ENCODE data around the gene NEO1.

Gene NEO1

DNA sequence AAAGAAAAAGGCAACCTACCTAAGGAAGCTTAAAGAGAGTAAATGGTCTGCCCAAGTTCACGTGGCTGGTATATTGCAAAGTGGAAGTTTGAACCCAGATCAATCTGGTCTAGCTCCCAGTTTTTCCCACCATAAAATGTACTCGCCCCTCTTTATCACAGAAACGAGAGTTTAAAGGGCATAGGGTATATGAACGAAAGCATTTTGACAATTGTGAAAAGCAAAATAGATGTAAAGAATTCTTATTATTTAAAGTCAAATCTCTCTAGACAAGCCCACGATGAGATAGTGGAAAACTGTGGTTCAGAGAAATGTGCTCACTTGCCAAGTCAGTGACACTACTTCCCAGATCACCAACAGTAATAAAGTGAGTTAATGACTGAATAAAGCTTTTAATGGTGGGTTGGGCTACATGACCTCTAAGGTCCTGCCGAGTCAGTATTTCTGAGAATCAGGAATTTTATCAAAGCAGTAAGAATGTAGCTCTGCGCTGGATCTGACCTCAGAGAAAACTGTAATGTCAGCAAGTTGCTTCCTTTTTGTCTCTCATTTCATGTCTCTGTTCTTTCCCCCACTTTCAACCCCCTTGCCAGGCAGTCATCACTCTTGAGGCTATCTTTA, 23.3 kb upstream of the NEO1 start:
- no peak for DNase-seq

GRCh38 chr15:73030122-73030679, 22.1 kb upstream of the NEO1 start:
- DNase-seq, result no peak

DNA sequence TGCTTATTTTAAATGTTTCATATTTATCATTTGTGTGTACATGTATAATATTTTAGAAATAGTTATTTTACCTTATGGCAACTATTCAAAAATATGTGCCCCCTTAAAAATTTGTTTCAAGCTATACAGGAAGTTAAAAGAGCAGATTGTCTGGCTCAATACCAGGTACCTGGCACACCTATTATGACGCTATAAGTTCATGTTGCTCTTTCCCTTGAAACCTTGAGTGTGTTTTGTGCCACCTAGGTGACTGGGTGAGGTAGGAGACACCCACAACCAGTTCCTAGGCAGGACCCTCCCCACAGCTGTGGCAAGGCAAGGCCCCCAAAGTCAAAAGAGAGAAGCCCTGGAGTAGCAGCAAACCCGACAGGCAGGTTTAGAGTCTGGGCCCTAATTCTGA, 20.6 kb upstream of the NEO1 start:
- no peak for DNase-seq

GRCh38 chr15:73033611-73034010, 18.7 kb upstream of the NEO1 start:
- no peak for DNase-seq

DNA sequence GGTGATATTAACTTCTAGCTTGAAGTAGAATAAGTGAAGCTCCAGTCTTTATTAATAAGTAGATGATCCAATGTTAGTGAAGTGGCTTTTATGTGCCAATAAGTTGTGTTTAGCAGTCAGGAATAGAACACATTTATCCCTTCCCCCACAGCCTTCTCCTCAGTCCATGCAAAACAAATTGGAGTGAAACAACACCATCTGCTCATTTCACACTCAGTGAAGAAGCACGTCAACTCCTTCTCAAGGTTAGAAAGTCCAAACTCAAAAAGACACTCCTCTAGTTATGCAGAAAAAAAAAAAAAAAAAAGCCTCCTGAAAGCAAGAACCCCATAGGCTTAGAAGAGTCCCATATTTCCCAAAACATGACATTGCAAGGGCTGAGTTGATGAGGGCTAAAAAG, 18.0 kb upstream of the NEO1 start:
- DNase-seq, result no peak

DNA sequence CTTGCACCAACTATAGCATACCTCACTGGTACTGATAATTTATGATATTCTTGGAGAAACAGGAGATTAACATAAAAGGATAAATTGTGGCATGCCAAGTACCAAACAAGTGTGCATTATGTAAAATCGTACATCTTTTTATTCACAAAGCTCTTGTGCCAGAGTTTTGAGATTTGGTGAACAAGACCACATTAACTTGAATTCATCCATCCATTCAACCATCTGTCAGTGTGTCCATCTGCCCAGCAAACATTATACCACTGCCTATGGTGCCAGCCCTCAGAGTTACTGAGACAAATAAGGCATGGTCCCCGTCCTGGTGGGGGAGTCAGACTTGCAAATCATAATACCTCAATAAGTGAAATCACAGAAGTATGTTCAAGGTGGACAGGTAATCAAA, 17.0 kb upstream of the NEO1 start:
- DNase-seq, result no peak

- DNase-seq, result no peak
Measured at GRCh38 chr15:73038220-73038619, 14.0 kb upstream of the NEO1 start.

GRCh38 chr15:73046073-73046472, 6.2 kb upstream of the NEO1 start:
- no peak for DNase-seq

DNA sequence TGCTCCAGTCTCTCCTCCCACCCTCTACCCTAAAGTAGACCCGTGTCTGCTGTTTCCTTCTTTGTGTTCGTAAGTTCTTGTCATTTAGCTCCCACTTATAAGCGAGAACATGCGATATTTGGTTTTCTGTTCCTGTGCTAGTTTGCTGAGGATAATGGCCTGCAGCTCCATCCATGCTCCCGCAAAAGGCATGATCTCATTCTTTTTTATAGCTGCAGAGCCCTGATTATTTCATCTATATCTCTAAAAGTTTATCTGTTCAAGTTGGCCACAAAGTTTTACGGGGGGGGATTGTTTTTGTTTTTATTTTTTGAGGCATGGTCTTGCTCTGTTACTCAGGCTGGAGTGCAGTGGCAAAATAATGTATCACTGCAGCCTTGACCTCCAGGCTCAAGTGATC, 4.4 kb upstream of the NEO1 start:
- DNase-seq, result no peak

- DNase-seq, result no peak
Measured at GRCh38 chr15:73048624-73049295, 3.5 kb upstream of the NEO1 start.

- DNase-seq, result no peak
Measured at GRCh38 chr15:73049564-73050215, 2.6 kb upstream of the NEO1 start.

GRCh38 chr15:73050561-73051295, 1.5 kb upstream of the NEO1 start:
- DNase-seq, result no peak

DNA sequence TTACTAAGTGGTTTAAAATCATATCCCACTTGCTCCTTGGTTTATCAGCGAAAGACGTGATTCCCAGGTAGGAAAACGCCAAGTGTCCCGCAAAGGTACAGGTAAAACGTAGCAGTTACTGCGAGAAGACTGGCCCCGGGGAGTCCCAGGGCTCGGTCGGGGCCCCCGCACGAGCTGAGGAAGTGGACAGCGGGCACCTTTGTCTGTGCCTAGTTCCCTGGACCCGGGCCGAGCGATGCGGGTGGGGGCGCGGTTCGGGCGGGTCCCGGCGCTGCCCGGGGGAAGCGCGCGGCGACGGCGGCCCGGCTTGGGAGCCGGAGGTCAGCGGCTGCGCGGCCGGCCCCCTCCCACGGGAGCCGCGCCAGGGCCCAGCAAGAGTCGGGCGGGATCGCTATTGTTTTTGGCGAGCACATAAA, 864 bp upstream of the NEO1 start:
- DNase-seq, result no peak

DNA sequence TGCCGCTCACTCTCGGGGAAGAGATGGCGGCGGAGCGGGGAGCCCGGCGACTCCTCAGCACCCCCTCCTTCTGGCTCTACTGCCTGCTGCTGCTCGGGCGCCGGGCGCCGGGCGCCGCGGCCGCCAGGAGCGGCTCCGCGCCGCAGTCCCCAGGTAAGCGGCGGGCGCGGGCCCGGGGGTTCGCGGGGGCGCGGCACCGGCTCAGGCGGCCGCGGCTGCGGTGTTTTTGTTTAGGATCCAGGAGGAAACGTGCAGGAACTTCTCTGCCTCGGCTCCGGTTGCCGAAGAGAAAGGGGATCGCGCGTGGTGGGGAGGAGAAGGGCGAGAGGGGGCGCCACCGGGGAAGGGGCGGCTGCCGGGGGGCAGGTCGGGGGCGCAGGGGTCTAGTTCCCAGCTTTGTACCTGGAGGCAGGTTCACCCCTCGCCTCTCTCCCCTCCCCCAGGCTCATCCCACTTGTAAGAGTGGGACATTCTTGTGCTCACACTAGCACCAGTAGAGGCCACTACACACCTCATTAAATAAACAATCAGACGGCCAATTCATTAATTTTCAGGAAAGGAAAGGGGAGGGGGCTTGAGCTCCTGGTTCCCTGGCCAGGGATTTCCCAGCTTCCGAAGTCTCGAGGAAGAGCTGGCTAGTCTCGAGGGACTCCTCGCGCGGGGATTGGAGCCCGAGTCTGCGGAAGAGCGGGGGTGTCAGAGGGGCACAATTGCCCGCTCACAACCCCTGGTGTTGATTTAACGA, 562 bp downstream of the NEO1 start:
- no peak for DNase-seq

DNA sequence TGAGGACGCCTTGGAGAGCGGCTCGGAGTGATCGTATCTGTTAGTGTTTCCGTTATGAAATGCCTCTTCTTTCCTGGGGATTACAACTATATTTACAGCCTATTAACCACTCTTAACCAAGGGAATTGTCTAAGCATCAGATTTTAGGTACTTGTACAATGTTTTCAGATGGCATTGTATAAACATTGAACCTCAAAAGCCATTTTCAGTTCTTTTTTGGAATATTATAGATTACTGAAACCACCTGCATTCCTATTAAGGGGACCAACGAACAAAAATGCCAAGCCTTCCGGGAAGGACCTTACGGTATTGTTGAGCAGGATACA, 1.1 kb downstream of the NEO1 start:
- DNase-seq, result no peak

GRCh38 chr15:73054417-73054953, 2.2 kb downstream of the NEO1 start:
- DNase-seq, result no peak

DNA sequence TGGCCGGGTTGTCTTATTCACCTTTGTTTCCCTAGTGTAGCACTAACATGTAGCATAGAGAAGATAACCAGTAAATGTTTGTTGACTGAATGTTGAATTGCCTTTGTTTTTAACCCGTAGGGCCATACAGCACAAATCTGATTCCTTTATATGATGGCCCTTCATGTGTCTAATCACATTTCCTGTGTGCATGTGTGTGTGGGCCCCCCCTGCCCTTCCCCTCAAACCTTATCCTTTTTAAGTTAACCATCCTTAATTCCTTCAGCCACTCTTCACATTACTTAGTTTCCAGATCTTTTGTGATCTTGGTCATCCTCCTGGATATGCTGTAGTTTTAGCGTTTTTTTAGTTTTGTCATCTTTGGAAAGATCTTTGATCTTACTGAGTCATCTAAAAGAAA, 4.2 kb downstream of the NEO1 start:
- no peak for DNase-seq

GRCh38 chr15:73058437-73058836, 6.2 kb downstream of the NEO1 start:
- DNase-seq, result no peak

GRCh38 chr15:73065114-73065513, 12.9 kb downstream of the NEO1 start:
- DNase-seq, result no peak

- DNase-seq, result no peak
Measured at GRCh38 chr15:73069109-73069508, 16.8 kb downstream of the NEO1 start.

GRCh38 chr15:73072894-73073293, 20.6 kb downstream of the NEO1 start:
- no peak for DNase-seq

- no peak for DNase-seq
Measured at GRCh38 chr15:73074241-73074640, 22.0 kb downstream of the NEO1 start.

Measured in bone marrow (tissue), 2 donors.